ENCODE results near the gene LOXL1. TPM values are rescaled to one million over a fixed set of nuclear protein-coding genes. Genes with fewer than 3 reads are reported as not detected.
"Not testable (repeated sequence)": the region's sequence is repeated elsewhere in the genome, so short reads cannot be mapped to it uniquely, and the experiment has no call there.

LOXL1 gene
- polyA plus RNA-seq, 2 donors, result 7.2 to 9.6 TPM

- H3K27me3 ChIP-seq (ENCODE audit: control insufficient read depth in 1 of 2, insufficient read depth in 2 of 2, low read length in 2 of 2), result no peaks in the 10 kb centered on the region
- H3K36me3 ChIP-seq (ENCODE audit: control insufficient read depth in 2 of 2, insufficient read depth in 2 of 2, low read length in 1 of 2), result no peaks in the 10 kb centered on the region
- no peaks in the 10 kb centered on the region for H3K9me3 ChIP-seq (ENCODE audit: control insufficient read depth in 2 of 2, insufficient read depth in 1 of 2, low read depth in 1 of 2, low read length in 1 of 2)
- 23 to 46% methylated on average over 9 of the region's 9 CpGs for WGBS, 2 donors
- no peak overlapping the region for H3K27ac ChIP-seq (ENCODE audit: low read depth in 2 of 2, low read length in 1 of 2)
- peaks cover 0 to 5% of the 10 kb centered on the region in 2 donors for H3K4me1 ChIP-seq (ENCODE audit: control insufficient read depth in 2 of 2, insufficient read depth in 2 of 2, low read length in 1 of 2)
- no peak overlapping the region for H3K4me3 ChIP-seq (ENCODE audit: low read depth in 1 of 2, low read length in 2 of 2)
These were observed 30.5 kb downstream of the LOXL1 start for GRCh38 chr15:73956743-73957135.

GRCh38 chr15:73957276-73957675 lies 31.0 kb downstream of the LOXL1 start:
- H3K4me1 ChIP-seq (ENCODE audit: control insufficient read depth in 2 of 2, insufficient read depth in 2 of 2, low read length in 1 of 2), result peaks cover 0 to 5% of the 10 kb centered on the region in 2 donors
- WGBS, 2 donors, result 75 to 86% methylated on average over 8 of the region's 8 CpGs
- no peaks in the 10 kb centered on the region for H3K36me3 ChIP-seq (ENCODE audit: control insufficient read depth in 2 of 2, insufficient read depth in 2 of 2, low read length in 1 of 2)
- H3K27ac ChIP-seq (ENCODE audit: low read depth in 2 of 2, low read length in 1 of 2), result no peak overlapping the region
- no peaks in the 10 kb centered on the region for H3K27me3 ChIP-seq (ENCODE audit: control insufficient read depth in 1 of 2, insufficient read depth in 2 of 2, low read length in 2 of 2)
- no peak overlapping the region for H3K4me3 ChIP-seq (ENCODE audit: low read depth in 1 of 2, low read length in 2 of 2)
- H3K9me3 ChIP-seq (ENCODE audit: control insufficient read depth in 2 of 2, insufficient read depth in 1 of 2, low read depth in 1 of 2, low read length in 1 of 2), result no peaks in the 10 kb centered on the region

- Histone ChIP-seq H3K4me1 (ENCODE audit: control insufficient read depth in 2 of 2, insufficient read depth in 2 of 2, low read length in 1 of 2) (peaks cover 0 to 5% of the 10 kb centered on the region in 2 donors), H3K27me3 (ENCODE audit: control insufficient read depth in 1 of 2, insufficient read depth in 2 of 2, low read length in 2 of 2) (no peaks in the 10 kb centered on the region), H3K9me3 (ENCODE audit: control insufficient read depth in 2 of 2, insufficient read depth in 1 of 2, low read depth in 1 of 2, low read length in 1 of 2) (no peaks in the 10 kb centered on the region), H3K36me3 (ENCODE audit: control insufficient read depth in 2 of 2, insufficient read depth in 2 of 2, low read length in 1 of 2) (no peaks in the 10 kb centered on the region), H3K4me3 (ENCODE audit: low read depth in 1 of 2, low read length in 2 of 2) (no peak overlapping the region), H3K27ac (ENCODE audit: low read depth in 2 of 2, low read length in 1 of 2) (no peak overlapping the region)
- 73 to 81% methylated on average over 2 of the region's 2 CpGs for WGBS, 2 donors
These were observed 31.5 kb downstream of the LOXL1 start for GRCh38 chr15:73957785-73958184.

- no peak overlapping the region for H3K4me3 ChIP-seq (ENCODE audit: low read depth in 1 of 2, low read length in 2 of 2)
- no peak overlapping the region for H3K27ac ChIP-seq (ENCODE audit: low read depth in 2 of 2, low read length in 1 of 2)
- H3K36me3 ChIP-seq (ENCODE audit: control insufficient read depth in 2 of 2, insufficient read depth in 2 of 2, low read length in 1 of 2), result no peaks in the 10 kb centered on the region
- no peaks in the 10 kb centered on the region for H3K27me3 ChIP-seq (ENCODE audit: control insufficient read depth in 1 of 2, insufficient read depth in 2 of 2, low read length in 2 of 2)
- H3K4me1 ChIP-seq (ENCODE audit: control insufficient read depth in 2 of 2, insufficient read depth in 2 of 2, low read length in 1 of 2), result peaks cover 0 to 5% of the 10 kb centered on the region in 2 donors
- 42 to 45% methylated on average over 8 of the region's 8 CpGs for WGBS, 2 donors
- H3K9me3 ChIP-seq (ENCODE audit: control insufficient read depth in 2 of 2, insufficient read depth in 1 of 2, low read depth in 1 of 2, low read length in 1 of 2), result no peaks in the 10 kb centered on the region
These were observed 32.8 kb downstream of the LOXL1 start for GRCh38 chr15:73959012-73959581.

GRCh38 chr15:73959801-73960200 lies 33.5 kb downstream of the LOXL1 start:
- 91 to 92% methylated on average over 6 of the region's 6 CpGs for WGBS, 2 donors
- Histone ChIP-seq H3K36me3 (ENCODE audit: control insufficient read depth in 2 of 2, insufficient read depth in 2 of 2, low read length in 1 of 2) (no peaks in the 10 kb centered on the region), H3K9me3 (ENCODE audit: control insufficient read depth in 2 of 2, insufficient read depth in 1 of 2, low read depth in 1 of 2, low read length in 1 of 2) (no peaks in the 10 kb centered on the region), H3K27ac (ENCODE audit: low read depth in 2 of 2, low read length in 1 of 2) (no peak overlapping the region), H3K4me3 (ENCODE audit: low read depth in 1 of 2, low read length in 2 of 2) (no peak overlapping the region), H3K4me1 (ENCODE audit: control insufficient read depth in 2 of 2, insufficient read depth in 2 of 2, low read length in 1 of 2) (peaks cover 0 to 6% of the 10 kb centered on the region in 2 donors), H3K27me3 (ENCODE audit: control insufficient read depth in 1 of 2, insufficient read depth in 2 of 2, low read length in 2 of 2) (no peaks in the 10 kb centered on the region)

GRCh38 chr15:73960472-73961070 lies 34.3 kb downstream of the LOXL1 start:
- not testable (repeated sequence) for H3K9me3 ChIP-seq (ENCODE audit: control insufficient read depth in 2 of 2, insufficient read depth in 1 of 2, low read depth in 1 of 2, low read length in 1 of 2); H3K27ac ChIP-seq (ENCODE audit: low read depth in 2 of 2, low read length in 1 of 2); H3K4me3 ChIP-seq (ENCODE audit: low read depth in 1 of 2, low read length in 2 of 2); H3K4me1 ChIP-seq (ENCODE audit: control insufficient read depth in 2 of 2, insufficient read depth in 2 of 2, low read length in 1 of 2); H3K27me3 ChIP-seq (ENCODE audit: control insufficient read depth in 1 of 2, insufficient read depth in 2 of 2, low read length in 2 of 2); H3K36me3 ChIP-seq (ENCODE audit: control insufficient read depth in 2 of 2, insufficient read depth in 2 of 2, low read length in 1 of 2)
- WGBS, 2 donors, result 90 to 92% methylated on average over 7 of the region's 7 CpGs

- Histone ChIP-seq H3K4me1 (ENCODE audit: control insufficient read depth in 2 of 2, insufficient read depth in 2 of 2, low read length in 1 of 2) (peaks cover 0 to 4% of the 10 kb centered on the region in 2 donors), H3K27me3 (ENCODE audit: control insufficient read depth in 1 of 2, insufficient read depth in 2 of 2, low read length in 2 of 2) (no peaks in the 10 kb centered on the region), H3K27ac (ENCODE audit: low read depth in 2 of 2, low read length in 1 of 2) (no peak overlapping the region), H3K36me3 (ENCODE audit: control insufficient read depth in 2 of 2, insufficient read depth in 2 of 2, low read length in 1 of 2) (no peaks in the 10 kb centered on the region), H3K9me3 (ENCODE audit: control insufficient read depth in 2 of 2, insufficient read depth in 1 of 2, low read depth in 1 of 2, low read length in 1 of 2) (no peaks in the 10 kb centered on the region), H3K4me3 (ENCODE audit: low read depth in 1 of 2, low read length in 2 of 2) (no peak overlapping the region)
- WGBS, 2 donors, result 67 to 70% methylated on average over 5 of the region's 5 CpGs
These were observed 36.2 kb downstream of the LOXL1 start for GRCh38 chr15:73962433-73962832.

GRCh38 chr15:73964736-73965093 lies 38.5 kb downstream of the LOXL1 start:
- H3K4me3 ChIP-seq (ENCODE audit: low read depth in 1 of 2, low read length in 2 of 2), result peak overlapping the region in 1 of 2 donors; percentile 13
- no peaks in the 10 kb centered on the region for H3K36me3 ChIP-seq (ENCODE audit: control insufficient read depth in 2 of 2, insufficient read depth in 2 of 2, low read length in 1 of 2)
- no peak overlapping the region for H3K27ac ChIP-seq (ENCODE audit: low read depth in 2 of 2, low read length in 1 of 2)

GRCh38 chr15:73965094-73965757 lies 39.0 kb downstream of the LOXL1 start:
- Histone ChIP-seq H3K4me3 (ENCODE audit: low read depth in 1 of 2, low read length in 2 of 2) (peak overlapping the region in 1 of 2 donors; percentile 13), H3K27ac (ENCODE audit: low read depth in 2 of 2, low read length in 1 of 2) (no peak overlapping the region), H3K4me1 (ENCODE audit: control insufficient read depth in 2 of 2, insufficient read depth in 2 of 2, low read length in 1 of 2) (peaks cover 0 to 4% of the 10 kb centered on the region in 2 donors), H3K9me3 (ENCODE audit: control insufficient read depth in 2 of 2, insufficient read depth in 1 of 2, low read depth in 1 of 2, low read length in 1 of 2) (no peaks in the 10 kb centered on the region), H3K36me3 (ENCODE audit: control insufficient read depth in 2 of 2, insufficient read depth in 2 of 2, low read length in 1 of 2) (no peaks in the 10 kb centered on the region), H3K27me3 (ENCODE audit: control insufficient read depth in 1 of 2, insufficient read depth in 2 of 2, low read length in 2 of 2) (no peaks in the 10 kb centered on the region)
- WGBS, 2 donors, result 24 to 30% methylated on average over 13 of the region's 13 CpGs

More at GRCh38 chr15:73964736-73965093, 38.5 kb downstream of the LOXL1 start:
- no peaks in the 10 kb centered on the region for H3K27me3 ChIP-seq (ENCODE audit: control insufficient read depth in 1 of 2, insufficient read depth in 2 of 2, low read length in 2 of 2)
- no peaks in the 10 kb centered on the region for H3K9me3 ChIP-seq (ENCODE audit: control insufficient read depth in 2 of 2, insufficient read depth in 1 of 2, low read depth in 1 of 2, low read length in 1 of 2)
- WGBS, 2 donors, result 8 to 14% methylated on average over 11 of the region's 11 CpGs
- H3K4me1 ChIP-seq (ENCODE audit: control insufficient read depth in 2 of 2, insufficient read depth in 2 of 2, low read length in 1 of 2), result peaks cover 0 to 4% of the 10 kb centered on the region in 2 donors

GRCh38 chr15:73965758-73966113 lies 39.5 kb downstream of the LOXL1 start:
- no peaks in the 10 kb centered on the region for H3K9me3 ChIP-seq (ENCODE audit: control insufficient read depth in 2 of 2, insufficient read depth in 1 of 2, low read depth in 1 of 2, low read length in 1 of 2)
- no peaks in the 10 kb centered on the region for H3K36me3 ChIP-seq (ENCODE audit: control insufficient read depth in 2 of 2, insufficient read depth in 2 of 2, low read length in 1 of 2)
- H3K27me3 ChIP-seq (ENCODE audit: control insufficient read depth in 1 of 2, insufficient read depth in 2 of 2, low read length in 2 of 2), result no peaks in the 10 kb centered on the region
- 17 to 29% methylated on average over 1 to 2 of the region's 2 CpGs for WGBS, 2 donors
- peaks cover 0 to 4% of the 10 kb centered on the region in 2 donors for H3K4me1 ChIP-seq (ENCODE audit: control insufficient read depth in 2 of 2, insufficient read depth in 2 of 2, low read length in 1 of 2)
- H3K27ac ChIP-seq (ENCODE audit: low read depth in 2 of 2, low read length in 1 of 2), result no peak overlapping the region
- no peak overlapping the region for H3K4me3 ChIP-seq (ENCODE audit: low read depth in 1 of 2, low read length in 2 of 2)

Measured in esophagus (tissue), 2 donors.